ENCODE data around the gene CCBE1. TPM values are rescaled to one million over a fixed set of nuclear protein-coding genes. Genes with fewer than 3 reads are reported as not detected.

Gene CCBE1
- total and polyA plus RNA-seq, 4 donors = 0.99 to 2.7 (median 1.9) TPM

DNA sequence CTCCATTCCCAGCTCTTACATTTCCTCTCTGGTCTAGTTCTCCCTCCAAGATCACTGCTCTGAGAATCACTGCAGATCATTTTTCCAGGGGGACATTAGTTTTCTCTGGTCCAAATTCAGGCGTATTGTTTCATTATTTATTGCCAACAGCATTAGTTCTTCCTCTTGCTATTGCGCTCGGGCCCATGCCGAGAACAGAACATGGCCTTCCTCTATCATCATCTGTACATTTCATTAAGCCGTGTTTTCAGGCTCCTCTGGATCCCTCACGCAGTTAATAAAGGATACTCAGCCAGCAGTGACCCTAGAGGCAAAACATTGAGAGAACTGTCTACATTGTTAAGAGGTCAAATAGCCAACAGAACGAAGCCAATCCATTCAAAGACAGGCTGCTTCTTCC, 63.9 kb downstream of the CCBE1 start:
- no peaks in the 10 kb centered on the region for H3K36me3 ChIP-seq (ENCODE audit: control insufficient read depth, insufficient read depth, low read length)
- H3K27me3 ChIP-seq (ENCODE audit: control insufficient read depth, insufficient read depth, low read length) = no peaks in the 10 kb centered on the region
- no peaks in the 10 kb centered on the region for H3K4me1 ChIP-seq (ENCODE audit: control insufficient read depth, insufficient read depth, low read length)
- no peak overlapping the region for H3K4me3 ChIP-seq (ENCODE audit: low read depth, low read length)
- no peak overlapping the region for H3K27ac ChIP-seq (ENCODE audit: low read depth, low read length)
- DNase-seq (ENCODE audit: low read depth in 4 of 6, low spot score in 6 of 6) = peak in 1 of 6 donors; percentile 34
- no peaks in the 10 kb centered on the region for H3K9me3 ChIP-seq (ENCODE audit: control insufficient read depth, insufficient read depth, low read length)
- 38% methylated on average over 3 of the region's 7 CpGs for WGBS (ENCODE audit: insufficient coverage)

DNA sequence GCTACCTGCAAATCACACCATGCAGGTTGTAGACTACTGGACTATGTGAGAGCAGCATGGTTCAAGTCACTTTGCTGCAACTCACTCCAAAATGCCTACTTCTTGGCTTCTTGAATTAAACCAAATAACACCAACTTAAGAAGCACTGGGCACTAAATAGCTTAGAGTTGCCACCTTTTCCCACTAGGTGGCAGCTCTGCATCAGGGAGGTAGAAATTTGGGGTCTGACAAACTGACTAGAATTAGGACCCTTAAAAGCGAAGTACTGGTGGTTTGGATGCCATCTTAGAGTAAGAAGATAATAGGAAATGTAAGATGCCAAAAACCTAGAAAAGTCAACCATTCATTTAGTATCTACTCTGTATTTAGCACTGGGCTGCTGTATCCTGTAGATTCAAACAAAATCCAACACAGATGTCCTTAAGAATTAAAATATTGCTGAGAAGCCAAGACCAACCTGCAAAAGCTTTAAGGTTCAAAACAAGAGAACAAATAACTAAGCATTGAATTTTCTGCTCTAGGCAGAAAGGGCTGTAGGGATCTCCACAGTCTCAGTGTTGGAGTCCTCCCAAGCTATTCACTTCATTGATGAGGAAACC, 65.5 kb downstream of the CCBE1 start:
- Histone ChIP-seq H3K4me1 (ENCODE audit: control insufficient read depth, insufficient read depth, low read length) (no peaks in the 10 kb centered on the region), H3K9me3 (ENCODE audit: control insufficient read depth, insufficient read depth, low read length) (no peaks in the 10 kb centered on the region), H3K4me3 (ENCODE audit: low read depth, low read length) (no peak overlapping the region), H3K27me3 (ENCODE audit: control insufficient read depth, insufficient read depth, low read length) (no peaks in the 10 kb centered on the region), H3K27ac (ENCODE audit: low read depth, low read length) (no peak overlapping the region), H3K36me3 (ENCODE audit: control insufficient read depth, insufficient read depth, low read length) (no peaks in the 10 kb centered on the region)
- DNase-seq (ENCODE audit: low read depth in 4 of 6, low spot score in 6 of 6) = peak in 2 of 6 donors; percentile 42 to 48
- no CpG with 5 or more reads among the region's 1 CpG for WGBS (ENCODE audit: insufficient coverage)

DNA sequence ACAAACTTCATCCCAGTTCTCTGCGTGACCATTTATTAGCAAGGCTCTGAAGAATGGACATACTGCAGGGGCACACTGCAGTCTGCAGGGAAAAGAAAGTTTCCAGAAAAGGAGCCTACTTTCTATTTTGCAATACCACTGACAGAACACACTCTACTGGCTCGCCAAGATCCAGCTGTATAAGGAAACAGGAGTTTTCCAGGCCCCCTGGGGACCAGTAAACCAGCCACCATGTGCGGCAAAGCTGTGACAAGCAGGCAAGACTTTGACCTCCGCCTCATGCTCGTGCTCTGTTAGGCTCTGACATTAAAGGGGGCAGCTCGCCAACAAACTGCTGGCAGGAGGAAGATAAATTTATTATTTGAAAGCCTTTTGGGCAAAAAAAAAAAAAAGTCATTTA, 67.3 kb downstream of the CCBE1 start:
- no peaks in the 10 kb centered on the region for H3K27me3 ChIP-seq (ENCODE audit: control insufficient read depth, insufficient read depth, low read length)
- 89% methylated on average over 3 of the region's 6 CpGs for WGBS (ENCODE audit: insufficient coverage)

DNA sequence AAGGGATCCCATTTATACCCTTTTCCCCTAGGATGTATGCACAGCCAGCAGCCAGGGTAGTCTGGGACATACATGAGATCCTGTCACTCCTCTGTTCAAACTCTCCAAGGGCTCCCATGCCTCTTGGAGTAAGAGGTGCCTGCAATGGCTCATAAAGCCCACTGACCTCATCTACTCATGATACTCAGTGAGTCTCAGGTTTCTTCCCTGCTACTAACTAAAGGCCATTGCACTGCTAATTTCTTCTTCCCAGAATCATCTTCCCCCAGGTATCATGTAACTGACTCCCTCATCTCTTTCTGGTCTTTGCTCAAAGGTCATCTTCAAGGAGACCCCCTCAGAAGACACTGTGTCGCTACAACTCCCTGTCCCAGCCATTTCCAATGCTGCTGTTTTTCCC, 68.2 kb downstream of the CCBE1 start:
- H3K4me3 ChIP-seq (ENCODE audit: low read depth, low read length) = no peak overlapping the region
- no peaks in the 10 kb centered on the region for H3K36me3 ChIP-seq (ENCODE audit: control insufficient read depth, insufficient read depth, low read length)
- no peaks in the 10 kb centered on the region for H3K27me3 ChIP-seq (ENCODE audit: control insufficient read depth, insufficient read depth, low read length)
- no CpG with 5 or more reads among the region's 1 CpG for WGBS (ENCODE audit: insufficient coverage)
- no peaks in the 10 kb centered on the region for H3K9me3 ChIP-seq (ENCODE audit: control insufficient read depth, insufficient read depth, low read length)
- DNase-seq (ENCODE audit: low read depth in 4 of 6, low spot score in 6 of 6) = no peak
- H3K4me1 ChIP-seq (ENCODE audit: control insufficient read depth, insufficient read depth, low read length) = no peaks in the 10 kb centered on the region
- no peak overlapping the region for H3K27ac ChIP-seq (ENCODE audit: low read depth, low read length)

More for the DNA sequence above, 67.3 kb downstream of the CCBE1 start:
- Histone ChIP-seq H3K4me3 (ENCODE audit: low read depth, low read length) (no peak overlapping the region), H3K9me3 (ENCODE audit: control insufficient read depth, insufficient read depth, low read length) (no peaks in the 10 kb centered on the region), H3K4me1 (ENCODE audit: control insufficient read depth, insufficient read depth, low read length) (no peaks in the 10 kb centered on the region), H3K36me3 (ENCODE audit: control insufficient read depth, insufficient read depth, low read length) (no peaks in the 10 kb centered on the region), H3K27ac (ENCODE audit: low read depth, low read length) (no peak overlapping the region)
- no peak for DNase-seq (ENCODE audit: low read depth in 4 of 6, low spot score in 6 of 6)

DNA sequence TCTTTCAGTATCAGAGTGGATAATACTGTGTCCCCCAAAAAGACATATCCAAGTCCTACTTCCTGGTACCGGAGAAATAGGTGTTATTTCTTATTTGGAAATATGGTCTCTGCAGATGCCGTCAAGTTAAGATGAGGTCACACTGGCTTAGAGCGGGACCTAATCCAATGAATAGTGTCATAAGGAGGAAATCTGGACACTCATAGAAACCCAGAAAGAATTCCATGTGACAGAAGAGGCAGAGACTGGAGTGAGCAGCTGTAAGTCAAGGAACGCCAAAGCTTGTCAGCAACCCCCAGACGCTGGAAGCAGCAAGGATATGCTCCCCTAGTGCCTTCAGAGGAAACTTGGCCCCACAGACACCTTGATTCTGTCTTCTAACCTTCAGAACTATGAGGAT, 69.8 kb downstream of the CCBE1 start:
- WGBS (ENCODE audit: insufficient coverage) = 96% methylated on average over 4 of the region's 5 CpGs
- no peak overlapping the region for H3K27ac ChIP-seq (ENCODE audit: low read depth, low read length)
- no peaks in the 10 kb centered on the region for H3K4me1 ChIP-seq (ENCODE audit: control insufficient read depth, insufficient read depth, low read length)
- H3K36me3 ChIP-seq (ENCODE audit: control insufficient read depth, insufficient read depth, low read length) = no peaks in the 10 kb centered on the region
- no peak for DNase-seq (ENCODE audit: low read depth in 4 of 6, low spot score in 6 of 6)
- no peaks in the 10 kb centered on the region for H3K27me3 ChIP-seq (ENCODE audit: control insufficient read depth, insufficient read depth, low read length)
- no peaks in the 10 kb centered on the region for H3K9me3 ChIP-seq (ENCODE audit: control insufficient read depth, insufficient read depth, low read length)
- H3K4me3 ChIP-seq (ENCODE audit: low read depth, low read length) = no peak overlapping the region

DNA sequence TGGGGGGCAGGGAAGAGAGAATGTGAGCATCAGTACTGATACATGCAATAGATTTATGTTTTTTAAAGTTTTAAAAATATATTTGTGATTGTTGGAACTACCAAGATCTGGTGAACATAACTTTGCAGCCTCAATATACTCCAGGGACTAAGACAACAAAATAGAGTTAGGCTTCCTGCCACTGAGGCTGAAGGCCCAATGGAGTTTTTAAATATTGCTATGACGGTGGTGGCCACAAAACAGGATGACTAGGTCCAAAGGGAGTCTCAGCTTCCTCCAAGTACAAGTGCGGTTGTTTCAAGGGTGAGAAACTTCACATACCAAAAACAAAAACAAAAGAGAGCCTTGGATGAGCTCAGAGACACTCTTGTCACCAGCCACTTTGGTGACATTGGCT, 72.9 kb downstream of the CCBE1 start:
- Histone ChIP-seq H3K4me3 (ENCODE audit: low read depth, low read length) (no peak overlapping the region), H3K9me3 (ENCODE audit: control insufficient read depth, insufficient read depth, low read length) (no peaks in the 10 kb centered on the region), H3K36me3 (ENCODE audit: control insufficient read depth, insufficient read depth, low read length) (no peaks in the 10 kb centered on the region), H3K4me1 (ENCODE audit: control insufficient read depth, insufficient read depth, low read length) (no peaks in the 10 kb centered on the region), H3K27me3 (ENCODE audit: control insufficient read depth, insufficient read depth, low read length) (no peaks in the 10 kb centered on the region), H3K27ac (ENCODE audit: low read depth, low read length) (no peak overlapping the region)
- whole genome bisulfite sequencing (ENCODE audit: insufficient coverage) = 80% methylated on average over 1 of the region's 2 CpGs
- no peak for DNase-seq (ENCODE audit: low read depth in 4 of 6, low spot score in 6 of 6)

DNA sequence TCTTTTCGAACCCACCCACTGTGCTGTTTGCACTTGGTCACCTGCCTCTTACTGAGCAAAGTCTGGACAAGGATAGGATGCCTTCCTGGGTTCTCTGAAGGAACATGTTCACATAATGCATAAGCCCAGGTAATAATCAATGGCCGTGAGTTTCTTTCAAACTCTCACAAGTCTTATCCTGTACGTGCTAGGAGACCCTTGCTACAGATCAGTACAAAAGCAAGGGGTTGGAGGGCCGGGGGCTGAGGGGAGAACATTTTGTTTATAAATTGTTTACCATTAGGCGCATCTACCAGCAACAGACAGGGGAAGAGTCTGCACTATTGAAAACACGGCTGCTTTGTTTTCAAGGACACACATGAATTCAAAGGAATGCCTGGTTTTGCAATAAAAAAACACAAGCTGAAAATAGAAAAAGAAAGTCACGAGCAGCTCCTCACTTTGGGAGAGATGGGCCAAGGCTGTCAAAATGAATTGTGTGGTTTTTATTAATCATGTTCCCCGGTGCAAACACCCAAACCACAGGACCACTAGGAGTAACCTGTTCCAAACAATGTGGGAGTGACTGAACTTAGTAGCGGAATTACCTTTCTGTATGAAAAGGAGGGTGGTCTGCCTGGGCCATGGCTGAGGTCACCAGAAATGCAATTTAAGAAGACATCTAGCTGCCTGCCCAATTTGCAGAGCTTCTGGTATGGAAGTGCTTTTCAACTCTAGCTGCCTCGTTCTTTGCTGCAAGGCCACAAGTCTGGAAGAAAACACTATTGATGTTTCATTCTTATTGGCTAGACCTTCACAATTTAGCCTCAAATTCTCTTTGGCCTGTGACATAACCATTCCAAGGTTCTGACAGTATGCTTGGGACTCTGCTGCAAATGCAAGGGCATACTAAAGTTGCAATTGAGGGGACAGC, 73.5 kb downstream of the CCBE1 start:
- no peaks in the 10 kb centered on the region for H3K9me3 ChIP-seq (ENCODE audit: control insufficient read depth, insufficient read depth, low read length)
- WGBS (ENCODE audit: insufficient coverage) = 90% methylated on average over 3 of the region's 10 CpGs
- H3K4me3 ChIP-seq (ENCODE audit: low read depth, low read length) = no peak overlapping the region
- H3K27ac ChIP-seq (ENCODE audit: low read depth, low read length) = no peak overlapping the region
- no peaks in the 10 kb centered on the region for H3K4me1 ChIP-seq (ENCODE audit: control insufficient read depth, insufficient read depth, low read length)
- no peak for DNase-seq (ENCODE audit: low read depth in 4 of 6, low spot score in 6 of 6)
- H3K27me3 ChIP-seq (ENCODE audit: control insufficient read depth, insufficient read depth, low read length) = no peaks in the 10 kb centered on the region
- no peaks in the 10 kb centered on the region for H3K36me3 ChIP-seq (ENCODE audit: control insufficient read depth, insufficient read depth, low read length)

DNA sequence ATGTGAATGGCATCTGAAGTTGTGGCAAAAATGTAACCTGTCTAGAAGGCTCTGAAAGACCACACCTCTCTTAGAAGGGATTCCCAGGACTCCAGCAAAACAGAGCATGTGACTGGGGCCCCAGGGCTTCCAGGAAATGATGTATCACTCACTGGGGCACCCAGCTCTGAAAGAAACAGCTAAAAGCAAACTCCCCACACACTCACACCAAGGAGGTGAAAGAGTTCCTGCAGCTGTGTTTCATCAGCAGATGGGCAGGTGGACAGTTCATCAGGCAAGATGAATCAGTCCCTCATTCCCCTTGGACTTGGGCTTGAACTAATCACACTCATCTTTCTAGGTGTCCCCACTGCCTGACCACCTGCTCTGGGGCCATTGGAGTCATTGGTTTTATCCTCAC, 76.2 kb downstream of the CCBE1 start:
- H3K9me3 ChIP-seq (ENCODE audit: control insufficient read depth, insufficient read depth, low read length) = no peaks in the 10 kb centered on the region
- H3K27me3 ChIP-seq (ENCODE audit: control insufficient read depth, insufficient read depth, low read length) = no peaks in the 10 kb centered on the region
- H3K27ac ChIP-seq (ENCODE audit: low read depth, low read length) = no peak overlapping the region
- no peaks in the 10 kb centered on the region for H3K36me3 ChIP-seq (ENCODE audit: control insufficient read depth, insufficient read depth, low read length)
- DNase-seq (ENCODE audit: low read depth in 4 of 6, low spot score in 6 of 6) = no peak
- no peak overlapping the region for H3K4me3 ChIP-seq (ENCODE audit: low read depth, low read length)
- H3K4me1 ChIP-seq (ENCODE audit: control insufficient read depth, insufficient read depth, low read length) = no peaks in the 10 kb centered on the region

DNA sequence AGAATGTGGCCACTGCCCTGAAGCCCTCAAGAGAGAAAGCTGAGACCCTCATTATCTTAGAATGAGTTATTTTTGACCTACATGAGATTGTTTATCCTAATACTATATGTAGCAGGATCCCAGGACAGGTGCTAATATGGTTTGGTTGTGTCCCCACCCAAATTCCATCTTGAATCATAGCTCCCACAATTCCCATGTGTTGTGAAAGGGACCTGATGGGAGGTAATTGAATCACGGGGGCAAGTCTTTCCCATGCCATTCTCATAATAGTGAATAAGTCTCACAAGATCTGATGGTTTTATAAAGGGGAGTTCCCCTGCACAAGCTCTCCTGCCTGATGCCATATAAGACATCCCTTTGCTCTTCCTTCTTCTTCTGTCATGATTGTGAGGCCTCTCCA, 76.8 kb downstream of the CCBE1 start:
- no peak overlapping the region for H3K4me3 ChIP-seq (ENCODE audit: low read depth, low read length)
- H3K27me3 ChIP-seq (ENCODE audit: control insufficient read depth, insufficient read depth, low read length) = no peaks in the 10 kb centered on the region
- H3K9me3 ChIP-seq (ENCODE audit: control insufficient read depth, insufficient read depth, low read length) = no peaks in the 10 kb centered on the region
- WGBS (ENCODE audit: insufficient coverage) = no CpG with 5 or more reads among the region's 1 CpG
- no peak for DNase-seq (ENCODE audit: low read depth in 4 of 6, low spot score in 6 of 6)
- no peaks in the 10 kb centered on the region for H3K4me1 ChIP-seq (ENCODE audit: control insufficient read depth, insufficient read depth, low read length)
- H3K36me3 ChIP-seq (ENCODE audit: control insufficient read depth, insufficient read depth, low read length) = no peaks in the 10 kb centered on the region
- H3K27ac ChIP-seq (ENCODE audit: low read depth, low read length) = no peak overlapping the region

DNA sequence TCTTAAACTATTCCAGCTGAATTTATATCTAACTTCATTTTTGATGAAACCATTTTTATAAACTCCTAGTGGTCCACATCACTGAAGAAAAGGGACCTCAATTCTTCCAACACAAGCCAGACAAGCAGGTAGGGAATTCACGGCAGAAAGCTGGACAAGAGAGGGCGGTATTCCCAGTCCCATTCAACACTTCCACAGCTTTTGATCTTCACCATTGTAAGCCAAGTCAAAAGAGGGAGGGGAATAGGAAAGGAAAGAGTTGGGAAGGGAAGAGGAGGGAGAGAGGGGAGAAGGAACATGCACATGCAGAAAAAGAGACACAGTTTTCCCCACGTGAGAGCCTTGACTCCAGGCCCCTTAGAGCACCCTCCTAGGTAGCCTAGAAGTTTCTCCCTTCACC, 77.4 kb downstream of the CCBE1 start:
- Histone ChIP-seq H3K27ac (ENCODE audit: low read depth, low read length) (no peak overlapping the region), H3K27me3 (ENCODE audit: control insufficient read depth, insufficient read depth, low read length) (no peaks in the 10 kb centered on the region), H3K9me3 (ENCODE audit: control insufficient read depth, insufficient read depth, low read length) (no peaks in the 10 kb centered on the region), H3K36me3 (ENCODE audit: control insufficient read depth, insufficient read depth, low read length) (no peaks in the 10 kb centered on the region), H3K4me1 (ENCODE audit: control insufficient read depth, insufficient read depth, low read length) (no peaks in the 10 kb centered on the region), H3K4me3 (ENCODE audit: low read depth, low read length) (no peak overlapping the region)
- no peak for DNase-seq (ENCODE audit: low read depth in 4 of 6, low spot score in 6 of 6)
- WGBS (ENCODE audit: insufficient coverage) = no CpG with 5 or more reads among the region's 3 CpGs
